Esophagus squamous epithelium (tissue), 4 donors: ENCODE data around the gene UBC.

ENCODE experiments used
- CTCF ChIP-seq, 6 experiments: fragments of 450-650 bp in 4 of 6; fragments of 200-600 bp in 2 of 6; sonication (generic) in 2 of 6; IDR thresholded peaks; one replicate each; pipeline ENCODE4 v1.5.1; 2016 to 2019; ENCODE audit warnings: antibody characterized with exemption in 6 of 6, mild to moderate bottlenecking in 4 of 6, moderate library complexity in 4 of 6
- POLR2A ChIP-seq, 4 donors: fragments of 450-650 bp; IDR thresholded peaks; one replicate each; pipeline ENCODE4 v1.6.1; 2017; ENCODE audit warnings: antibody characterized with exemption in 4 of 4, mild to moderate bottlenecking in 4 of 4, moderate library complexity in 3 of 4

GRCh38 chr12:124898923-124899294, 15.5 kb downstream of the UBC start:
- TF ChIP-seq POLR2A (IDR thresholded peaks at IDR 0.05) = no peak
- no peak for TF ChIP-seq CTCF (IDR thresholded peaks at IDR 0.05)
